ENCODE results near the gene LIN37. TPM values are rescaled to one million over a fixed set of nuclear protein-coding genes. Genes with fewer than 3 reads are reported as not detected.

The LIN37 gene
- total and polyA plus RNA-seq, 9 of the 15 experiments (the other 6 are each of a cell fraction or from before 2014, with no cell fraction given) = 1.2 to 12.5 (median 8.6) TPM

GRCh38 chr19:35719402-35720162 is 28.8 kb upstream of the LIN37 start:
- Histone ChIP-seq H4K20me1 (replicated peaks; ENCODE audit: control insufficient read depth, insufficient read depth, low read length) (0 out of 2 replicates have a peak, but pooled peaks cover 11% of the 10 kb centered on the region), H3K36me3 (ENCODE audit: control insufficient read depth, insufficient read depth, low read length) (peaks cover 51% of the 10 kb centered on the region; the same call in 2 of the 3 replicates), H3K9ac (ENCODE audit: insufficient read depth in 1 of 2, low read depth in 2 of 2, low read length in 2 of 2) (peak overlapping the region; percentile 85 to 98), H3K9me3 (replicated peaks; ENCODE audit: control insufficient read depth, insufficient read depth, low read depth, low read length) (no peaks in the 10 kb centered on the region), H3K9me1 (ENCODE audit: control insufficient read depth, insufficient read depth, low read length) (no peaks in the 10 kb centered on the region), H3K27me3 (ENCODE audit: control insufficient read depth in 2 of 2, insufficient read depth in 2 of 2, low read length in 2 of 2) (peaks cover 0 to 2% of the 10 kb centered on the region in 2 experiments; a peak in 2 of 5 replicates), H3K4me3 (peak overlapping the region; percentile 96), H2AFZ (ENCODE audit: low read depth, low read length) (no peak overlapping the region), H3K27ac (ENCODE audit: extremely low read depth, low read depth, low read length) (peak overlapping the region; percentile 44; the same call in 1 of the 3 replicates), H3K4me1 (replicated peaks in 1 of 2; ENCODE audit: control insufficient read depth in 2 of 2, insufficient read depth in 2 of 2, low read length in 2 of 2) (peaks cover 14 to 57% of the 10 kb centered on the region in 2 experiments), H3K4me2 (ENCODE audit: insufficient read depth, low read length) (peak overlapping the region; percentile 90), H3K79me2 (ENCODE audit: control insufficient read depth, insufficient read depth, low read length) (peaks cover 33% of the 10 kb centered on the region)
- TF ChIP-seq POLR2G (IDR thresholded peaks at IDR 0.05; ENCODE audit: low read depth, low read length) (0 out of 2 replicates have a peak, but pooled peaks have one; percentile 37), SETDB1 (IDR thresholded peaks at IDR 0.05; ENCODE audit: low read length) (no peak), ZNF384 (IDR thresholded peaks at IDR 0.05; ENCODE audit: low read depth, low read length) (no peak), LCOR (CRISPR knock-in tag; IDR thresholded peaks at IDR 0.05) (no peak), RB1 (IDR thresholded peaks at IDR 0.05; ENCODE audit: low read depth) (no peak), RBFOX2 (IDR thresholded peaks at IDR 0.05; ENCODE audit: low read depth, low read length) (peak; percentile 64), TFAP4 (CRISPR knock-in tag; IDR thresholded peaks at IDR 0.05; ENCODE audit: borderline replicate concordance) (0 out of 2 replicates have a peak, but pooled peaks have one; percentile 16), TEAD1 (CRISPR knock-in tag; IDR thresholded peaks at IDR 0.05) (no peak)
- TF ChIP-seq, protein P1, sequence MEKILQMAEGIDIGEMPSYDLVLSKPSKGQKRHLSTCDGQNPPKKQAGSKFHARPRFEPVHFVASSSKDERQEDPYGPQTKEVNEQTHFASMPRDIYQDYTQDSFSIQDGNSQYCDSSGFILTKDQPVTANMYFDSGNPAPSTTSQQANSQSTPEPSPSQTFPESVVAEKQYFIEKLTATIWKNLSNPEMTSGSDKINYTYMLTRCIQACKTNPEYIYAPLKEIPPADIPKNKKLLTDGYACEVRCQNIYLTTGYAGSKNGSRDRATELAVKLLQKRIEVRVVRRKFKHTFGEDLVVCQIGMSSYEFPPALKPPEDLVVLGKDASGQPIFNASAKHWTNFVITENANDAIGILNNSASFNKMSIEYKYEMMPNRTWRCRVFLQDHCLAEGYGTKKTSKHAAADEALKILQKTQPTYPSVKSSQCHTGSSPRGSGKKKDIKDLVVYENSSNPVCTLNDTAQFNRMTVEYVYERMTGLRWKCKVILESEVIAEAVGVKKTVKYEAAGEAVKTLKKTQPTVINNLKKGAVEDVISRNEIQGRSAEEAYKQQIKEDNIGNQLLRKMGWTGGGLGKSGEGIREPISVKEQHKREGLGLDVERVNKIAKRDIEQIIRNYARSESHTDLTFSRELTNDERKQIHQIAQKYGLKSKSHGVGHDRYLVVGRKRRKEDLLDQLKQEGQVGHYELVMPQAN (IDR thresholded peaks at IDR 0.05; ENCODE audit: borderline replicate concordance) = no peak
- WGBS (ENCODE audit: insufficient coverage, low coverage, missing lambda C conversion rate) = 88% methylated on average over 24 of the region's 32 CpGs
- BruUV-seq (replicated peaks) = no TSS peak
- intact Hi-C loops (cut with micrococcal nuclease) = no loop called here
- FAIRE-seq (no peak), ATAC-seq (no peak), DNase-seq (ENCODE audit: extremely low read depth in 1 of 4, low spot score in 3 of 4) (no peak)
- CTCF ChIA-PET (ENCODE audit: low intra/inter-chr PET ratio) = no interaction called here
- POLR2A ChIA-PET = interaction anchor here (1.2 to 1.9 kb wide), 3 partner anchors 9 to 404 kb away, joined by 3 to 12 read pairs (median 5); no protein-coding TSS in a partner anchor
- in situ Hi-C loops (cut with MboI) = no loop called here

Data from K562 (cell line).